ENCODE data around the gene ATP2B2. TPM values are rescaled to one million over a fixed set of nuclear protein-coding genes. Genes with fewer than 3 reads are reported as not detected.

Gene ATP2B2
- total and polyA plus RNA-seq, 2 experiments from 2014 or later = 0.66 to 1.8 TPM

- Histone ChIP-seq H3K79me2 (no peaks in the 10 kb centered on the region), H2AFZ (no peak overlapping the region), H3K27me3 (no peaks in the 10 kb centered on the region), H3K36me3 (replicated peaks; ENCODE audit: insufficient read depth, low read depth) (no peaks in the 10 kb centered on the region), H3K9me2 (replicated peaks; ENCODE audit: insufficient read depth) (no peaks in the 10 kb centered on the region), H3K4me2 (no peak overlapping the region), H3K9me3 (ENCODE audit: low read depth) (no peaks in the 10 kb centered on the region), H3K4me3 (no peak overlapping the region), H3K4me1 (ENCODE audit: insufficient read depth) (no peaks in the 10 kb centered on the region), H3K27ac (no peak overlapping the region), H4K20me1 (ENCODE audit: insufficient read depth, poor library complexity, severe bottlenecking) (no peaks in the 10 kb centered on the region)
- DNase-seq (ENCODE audit: low spot score) = no peak
- no peak for TF ChIP-seq EZH2 (IDR thresholded peaks at IDR 0.05; ENCODE audit: borderline replicate concordance)
- no peak for TF ChIP-seq CTCF (IDR thresholded peaks at IDR 0.05; ENCODE audit: poor library complexity)
- TF ChIP-seq EZH2phosphoT487 (IDR thresholded peaks at IDR 0.05; ENCODE audit: low read depth, severe bottlenecking, unreplicated experiment) = no peak
- 82% methylated on average over 10 of the region's 10 CpGs for WGBS (ENCODE audit: low lambda C conversion rate, missing lambda C conversion rate)
These were observed 151.6 kb downstream of the ATP2B2 start for GRCh38 chr3:10353661-10354360.

DNA sequence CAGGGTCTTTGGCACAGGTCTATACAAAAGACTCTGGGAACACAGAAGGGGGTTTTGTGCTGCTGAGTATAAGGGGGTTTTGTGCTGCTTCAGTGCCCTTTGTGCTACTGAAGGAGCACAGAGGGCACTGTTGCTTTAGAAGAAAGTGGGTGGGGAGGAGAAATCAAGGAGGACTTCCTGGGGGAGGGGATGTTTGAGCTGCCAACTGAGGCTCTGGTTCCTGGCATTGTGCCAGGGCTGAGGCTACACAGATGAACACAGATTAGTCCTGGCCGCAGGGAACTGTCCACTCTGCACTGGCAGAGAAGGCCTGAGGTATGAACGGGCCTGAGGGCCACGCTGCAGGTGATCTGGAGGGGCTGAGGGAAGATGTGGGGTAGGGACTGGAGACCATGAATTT, 152.2 kb downstream of the ATP2B2 start:
- no peak overlapping the region for H2AFZ ChIP-seq
- H3K27ac ChIP-seq = peak overlapping the region; percentile 32
- no peak for TF ChIP-seq CTCF (IDR thresholded peaks at IDR 0.05; ENCODE audit: poor library complexity)
- no peaks in the 10 kb centered on the region for H3K79me2 ChIP-seq
- no peaks in the 10 kb centered on the region for H3K36me3 ChIP-seq (replicated peaks; ENCODE audit: insufficient read depth, low read depth)
- no peaks in the 10 kb centered on the region for H3K4me1 ChIP-seq (ENCODE audit: insufficient read depth)
- no peak overlapping the region for H3K4me3 ChIP-seq
- WGBS (ENCODE audit: low lambda C conversion rate, missing lambda C conversion rate) = 83% methylated on average over 3 of the region's 3 CpGs
- DNase-seq (ENCODE audit: low spot score) = no peak
- H3K9me2 ChIP-seq (replicated peaks; ENCODE audit: insufficient read depth) = no peaks in the 10 kb centered on the region
- no peaks in the 10 kb centered on the region for H4K20me1 ChIP-seq (ENCODE audit: insufficient read depth, poor library complexity, severe bottlenecking)
- H3K9me3 ChIP-seq (ENCODE audit: low read depth) = no peaks in the 10 kb centered on the region
- no peak overlapping the region for H3K4me2 ChIP-seq
- no peaks in the 10 kb centered on the region for H3K27me3 ChIP-seq

DNA sequence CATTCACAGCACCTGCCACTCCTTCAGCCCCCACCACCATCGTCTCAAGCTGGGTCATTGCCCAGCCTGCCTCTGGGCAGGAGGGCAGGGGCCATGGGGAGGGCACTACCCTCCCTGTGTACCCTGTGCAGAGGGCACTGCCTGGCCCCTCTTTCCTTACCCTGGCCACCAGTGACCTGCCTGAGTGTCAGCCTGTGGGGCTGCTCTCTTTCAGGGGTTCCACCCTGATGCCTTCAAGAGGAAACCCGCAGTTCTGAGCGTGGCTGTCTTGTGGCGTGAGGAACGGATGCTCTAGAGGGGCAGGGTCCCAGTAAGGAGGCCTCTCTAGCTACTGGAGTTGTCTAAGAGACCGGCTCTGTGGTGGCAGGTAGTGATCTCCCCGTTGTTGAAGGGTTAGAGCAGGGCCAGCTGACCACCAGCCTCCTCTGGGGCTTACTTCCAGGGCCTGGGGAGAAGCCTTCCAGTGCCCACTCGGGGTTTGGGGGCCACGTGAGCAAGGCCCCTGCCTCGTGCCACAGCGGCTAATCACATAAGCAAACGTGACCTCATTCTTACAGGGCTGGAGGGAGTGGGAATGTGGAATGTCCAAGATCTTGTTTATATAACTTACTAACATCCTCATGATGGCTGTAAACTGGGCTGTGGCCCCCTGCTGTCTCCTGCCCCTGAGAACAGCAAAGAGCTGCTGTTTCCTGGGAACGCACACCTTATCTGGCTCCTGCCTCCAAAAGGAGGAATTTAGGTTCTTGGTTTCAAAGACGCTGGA, 153.1 kb downstream of the ATP2B2 start:
- H3K9me2 ChIP-seq (replicated peaks; ENCODE audit: insufficient read depth) = no peaks in the 10 kb centered on the region
- peak; percentile 66 for DNase-seq (ENCODE audit: low spot score)
- no peak overlapping the region for H3K4me2 ChIP-seq
- no peaks in the 10 kb centered on the region for H3K9me3 ChIP-seq (ENCODE audit: low read depth)
- no peaks in the 10 kb centered on the region for H3K4me1 ChIP-seq (ENCODE audit: insufficient read depth)
- peak overlapping the region; percentile 60 for H3K27ac ChIP-seq
- H3K36me3 ChIP-seq (replicated peaks; ENCODE audit: insufficient read depth, low read depth) = no peaks in the 10 kb centered on the region
- H3K4me3 ChIP-seq = no peak overlapping the region
- no peaks in the 10 kb centered on the region for H4K20me1 ChIP-seq (ENCODE audit: insufficient read depth, poor library complexity, severe bottlenecking)
- no peak overlapping the region for H2AFZ ChIP-seq
- TF ChIP-seq CTCF (IDR thresholded peaks at IDR 0.05; ENCODE audit: poor library complexity) (no peak), EZH2phosphoT487 (IDR thresholded peaks at IDR 0.05; ENCODE audit: low read depth, severe bottlenecking, unreplicated experiment) (no peak), EZH2 (IDR thresholded peaks at IDR 0.05; ENCODE audit: borderline replicate concordance) (no peak)
- no peaks in the 10 kb centered on the region for H3K79me2 ChIP-seq
- WGBS (ENCODE audit: low lambda C conversion rate, missing lambda C conversion rate) = 61% methylated on average over 14 of the region's 14 CpGs
- no peaks in the 10 kb centered on the region for H3K27me3 ChIP-seq
